Measurements from ENCODE around the gene MN1. TPM values are rescaled to one million over a fixed set of nuclear protein-coding genes. Genes with fewer than 3 reads are reported as not detected.

The MN1 gene
- total and polyA plus RNA-seq, 2 of the 8 experiments (the other 6 are each of a cell fraction or from before 2014, with no cell fraction given), result 3.1 to 4.9 TPM

DNA sequence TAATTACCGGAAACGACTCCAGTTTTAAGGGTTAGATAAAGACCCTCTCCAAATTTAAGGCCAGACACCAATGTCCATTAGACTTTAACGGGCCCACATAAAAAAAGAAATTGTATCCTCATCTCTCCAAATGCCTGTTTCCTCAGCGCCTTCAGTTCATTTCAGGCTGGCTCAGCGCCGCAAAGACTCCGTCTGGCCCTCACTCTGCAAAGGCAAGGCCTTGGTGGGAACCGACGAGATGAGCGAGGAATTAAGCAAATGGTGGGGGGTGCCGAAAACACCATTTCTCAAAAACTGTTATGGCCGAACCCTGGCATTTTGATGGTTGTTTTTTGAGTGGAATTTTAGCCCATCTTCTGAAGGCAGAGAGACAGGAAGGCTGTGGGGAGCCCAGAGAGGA lies 15.7 kb downstream of the MN1 start:
- H3K14ac ChIP-seq (ENCODE audit: insufficient read length), result no peak overlapping the region

More for the DNA sequence above, 15.7 kb downstream of the MN1 start:
- H3K23ac ChIP-seq (ENCODE audit: insufficient read length), result no peak overlapping the region
- no peak for FAIRE-seq
- ChIA-PET POLR2A (ENCODE audit: partially characterized antibody) (interaction anchor here (1.4 kb wide), 1 partner anchor 106 kb away, joined by 4 read pairs; no protein-coding TSS in a partner anchor), CTCF (ENCODE audit: partially characterized antibody) (no interaction called here)
- H2BK15ac ChIP-seq (ENCODE audit: low read length), result no peak overlapping the region
- H3K27me3 ChIP-seq (replicated peaks in 1 of 4; ENCODE audit: control insufficient read depth in 3 of 4, extremely low read depth in 1 of 4, insufficient read depth in 3 of 4, low read length in 3 of 4), result peaks cover 2 to 20% (median 18%) of the 10 kb centered on the region in 4 experiments
- H2BK120ac ChIP-seq (replicated peaks; ENCODE audit: low read depth, low read length), result no peak overlapping the region
- peaks cover 9% of the 10 kb centered on the region; the same call in 1 of the 2 replicates for H3K79me1 ChIP-seq (ENCODE audit: low read depth, low read length)
- peaks cover 6 to 19% (median 14%) of the 10 kb centered on the region in 4 experiments for H3K4me1 ChIP-seq (replicated peaks in 1 of 4; ENCODE audit: control insufficient read depth in 3 of 4, insufficient read depth in 4 of 4, low read length in 3 of 4)
- no peaks in the 10 kb centered on the region for H3K36me3 ChIP-seq (ENCODE audit: control insufficient read depth in 2 of 4, insufficient read depth in 4 of 4, low read length in 3 of 4)
- no peak overlapping the region for H3K4me3 ChIP-seq (ENCODE audit: extremely low read depth in 1 of 4, insufficient read depth in 2 of 4, low read depth in 3 of 4, low read length in 4 of 4)
- H3K79me2 ChIP-seq (ENCODE audit: control insufficient read depth in 1 of 2, insufficient read depth in 2 of 2, low read length in 2 of 2), result no peaks in the 10 kb centered on the region
- H2BK5ac ChIP-seq (ENCODE audit: low read depth, low read length), result no peak overlapping the region
- no peaks in the 10 kb centered on the region for H3K9me3 ChIP-seq (ENCODE audit: insufficient read depth in 2 of 2, low read depth in 1 of 2, low read length in 1 of 2)
- H4K91ac ChIP-seq (replicated peaks; ENCODE audit: insufficient read length, low read length), result no peak overlapping the region
- no peak overlapping the region for H3K4ac ChIP-seq (replicated peaks; ENCODE audit: insufficient read length, low read depth, low read length)
- no peak overlapping the region for H2BK20ac ChIP-seq (ENCODE audit: low read length)
- no peak overlapping the region for H3K56ac ChIP-seq (replicated peaks; ENCODE audit: insufficient read length, low read depth, low read length)
- 72% methylated on average over 12 of the region's 12 CpGs; no CpG with 5 or more reads in 1 of the 2 experiments for WGBS, 2 experiments (ENCODE audit: extremely low coverage in 1 of 2, insufficient coverage in 1 of 2, insufficient read length in 1 of 2, insufficient replicate concordance in 2 of 2, low coverage in 1 of 2, low lambda C conversion rate in 2 of 2, missing lambda C conversion rate in 1 of 2)
- no peaks in the 10 kb centered on the region; the same call in 1 of the 2 replicates for H3K23me2 ChIP-seq (ENCODE audit: low read depth, low read length)
- TF ChIP-seq TAF7 (optimal IDR thresholded peaks at IDR 0.05; ENCODE audit: borderline replicate concordance, low read depth, low read length) (peak; percentile 7), JUN (IDR thresholded peaks at IDR 0.05; ENCODE audit: low read depth, low read length) (no peak)
- H4K5ac ChIP-seq (ENCODE audit: insufficient read length, low read depth, low read length), result no peak overlapping the region
- 0 out of 2 replicates have a peak overlapping the region, but pooled peaks have one; percentile 38 for H3K18ac ChIP-seq (ENCODE audit: extremely low read depth, low read length)
- H2AK5ac ChIP-seq (ENCODE audit: low read depth, low read length), result no peak overlapping the region
- no peak overlapping the region for H3K27ac ChIP-seq (ENCODE audit: low read depth, low read length)
- H2BK12ac ChIP-seq (ENCODE audit: low read depth, low read length), result 0 out of 2 replicates have a peak overlapping the region, but pooled peaks have one; percentile 88
- no peak overlapping the region for H2AFZ ChIP-seq (ENCODE audit: low read length)
- peaks cover 0 to 2% of the 10 kb centered on the region in 2 experiments for H4K20me1 ChIP-seq (replicated peaks in 1 of 2; ENCODE audit: control insufficient read depth in 1 of 2, insufficient read depth in 2 of 2, low read length in 2 of 2)
- DNase-seq (ENCODE audit: low read depth in 1 of 2, low spot score in 2 of 2), result no peak
- H3K4me2 ChIP-seq (ENCODE audit: insufficient read depth in 1 of 2, low read depth in 2 of 2, low read length in 2 of 2), result peak overlapping the region; percentile 16 to 21; a peak in 1 of 4 replicates
- no peak overlapping the region for H3K9ac ChIP-seq (replicated peaks in 1 of 4; ENCODE audit: extremely low read depth in 1 of 4, low read depth in 3 of 4, low read length in 3 of 4)
- H4K8ac ChIP-seq (ENCODE audit: extremely low read depth, insufficient read depth, low read length), result no peak overlapping the region
